Thyroid gland (tissue), 4 donors: ENCODE measurements around the gene RSRC1. TPM values are rescaled to one million over a fixed set of nuclear protein-coding genes. Genes with fewer than 3 reads are reported as not detected.

ENCODE experiments used
- DNase-seq, 2 donors: peaks; one replicate each; pipeline ENCODE4 v3.0.0-alpha.2; 2019
- H3K27ac ChIP-seq, 3 donors: fragments of 200-600 bp; sonication (generic); 1 replicate in 2 of 3; 2 replicates in 1 of 3; pipeline ENCODE4 v1.5.1; 2016 to 2019; ENCODE audit warnings: mild to moderate bottlenecking in 1 of 3, moderate library complexity in 1 of 3
- H3K27me3 ChIP-seq: fragments of 200-600 bp; sonication (generic); one replicate; pipeline ENCODE4 v1.5.1; 2019
- H3K36me3 ChIP-seq, 2 donors: fragments of 200-600 bp; sonication (generic); one replicate each; pipeline ENCODE4 v1.5.1; 2016 to 2019
- H3K4me1 ChIP-seq, 2 donors: fragments of 200-600 bp; sonication (generic); one replicate each; pipeline ENCODE4 v1.5.1; 2017 to 2019
- H3K4me3 ChIP-seq, 3 donors: fragments of 200-600 bp; sonication (generic); replicated peaks in 1 of 3; 1 replicate in 2 of 3; 2 replicates in 1 of 3; pipeline ENCODE4 v1.5.1; 2016; ENCODE audit warnings: mild to moderate bottlenecking in 1 of 3
- H3K9me3 ChIP-seq: fragments of 200-600 bp; sonication (generic); one replicate; pipeline ENCODE4 v1.5.1; 2017
- CTCF ChIP-seq, 6 experiments: fragments of 200-600 bp in 3 of 6; fragments of 450-650 bp in 3 of 6; sonication (generic) in 3 of 6; IDR thresholded peaks; one replicate each; pipeline ENCODE4 v1.5.1; 2016 to 2019; ENCODE audit warnings: antibody characterized with exemption in 6 of 6, mild to moderate bottlenecking in 2 of 6, inconsistent platforms in 1 of 6, moderate library complexity in 1 of 6
- POLR2A ChIP-seq, 2 donors: fragments of 450-650 bp; IDR thresholded peaks; one replicate each; pipeline ENCODE4 v1.6.1; 2017; ENCODE audit warnings: antibody characterized with exemption in 2 of 2, mild to moderate bottlenecking in 2 of 2, moderate library complexity in 1 of 2
- WGBS, 2 donors: methylation state at CpG; one replicate each; pipeline ENCODE4 v1.1.5; 2017; 5-methylcytosine and 5-hydroxymethylcytosine counted together
- intact Hi-C: fragments of 100-400 bp; cut with DNase I; formaldehyde crosslinking; loops from one replicate; pipeline ENCODE4 v1.15.1; 2023
- total RNA-seq, 4 donors: library from RNA; depleted of rRNA; stranded (reverse); fragments of >200 nt; gene quantifications; one replicate each; pipeline ENCODE4 v1.2.3, GENCODE V29; 2016

Gene RSRC1
- total RNA-seq, 4 donors from 2014 or later = 51.7 to 65.4 (median 59.9) TPM

DNA sequence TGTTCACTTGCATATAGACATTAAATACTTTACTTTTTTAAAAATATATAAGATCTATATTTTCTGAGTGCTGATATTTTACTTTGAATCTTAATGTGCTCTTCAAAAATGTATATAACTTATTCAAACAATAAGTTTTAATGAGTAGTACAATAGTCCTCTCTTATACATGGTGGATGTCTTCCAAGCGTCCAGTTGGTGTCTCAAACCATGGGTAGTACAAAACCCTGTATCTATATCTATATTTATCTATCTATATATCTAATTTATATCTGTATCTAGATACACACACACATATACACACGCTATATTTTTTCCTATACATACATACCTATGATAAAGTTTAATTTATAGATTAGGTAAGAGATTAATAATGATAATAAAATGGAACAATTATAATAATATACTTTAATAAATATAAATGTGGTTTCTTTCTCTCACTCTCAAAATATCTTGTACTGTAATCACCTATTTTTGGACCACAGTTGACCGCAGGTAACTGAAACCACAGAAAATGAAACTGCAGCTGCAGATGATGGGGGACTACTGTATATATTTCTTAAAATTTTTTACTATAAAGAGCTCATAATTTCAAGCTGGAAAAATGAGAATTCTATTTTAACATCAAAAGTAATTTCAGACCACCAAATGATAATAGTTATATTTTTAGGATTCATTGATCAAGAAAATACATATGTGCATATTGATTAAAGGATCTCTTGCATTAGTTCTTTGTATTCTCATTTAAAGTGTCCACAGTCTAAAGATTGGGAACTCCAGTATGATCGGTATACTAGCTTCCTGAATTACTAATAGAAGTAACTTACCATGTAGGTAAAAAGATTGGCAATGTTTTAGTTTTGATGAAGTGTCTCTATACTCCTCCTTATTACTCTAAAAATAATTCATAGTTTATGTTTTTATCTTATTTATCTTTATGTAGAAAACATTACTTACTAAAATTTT lies 246.0 kb downstream of the RSRC1 start:
- Histone ChIP-seq H3K4me1 (no peaks in the 10 kb centered on the region), H3K36me3 (no peaks in the 10 kb centered on the region), H3K4me3 (no peak overlapping the region), H3K27me3 (no peaks in the 10 kb centered on the region), H3K27ac (no peak overlapping the region), H3K9me3 (no peaks in the 10 kb centered on the region)
- DNase-seq = no peak
- intact Hi-C loops = no loop called here
- WGBS, 2 donors = 96% methylated on average over 4 of the region's 4 CpGs
- no peak for TF ChIP-seq POLR2A (IDR thresholded peaks at IDR 0.05)
- TF ChIP-seq CTCF (IDR thresholded peaks at IDR 0.05) = no peak

GRCh38 chr3:158359339-158359738 lies 249.4 kb downstream of the RSRC1 start:
- Histone ChIP-seq H3K27ac (no peak overlapping the region), H3K36me3 (no peaks in the 10 kb centered on the region), H3K4me3 (no peak overlapping the region), H3K4me1 (no peaks in the 10 kb centered on the region), H3K9me3 (no peaks in the 10 kb centered on the region), H3K27me3 (no peaks in the 10 kb centered on the region)
- DNase-seq = no peak
- WGBS, 2 donors = 89 to 94% methylated on average over 6 of the region's 6 CpGs
- TF ChIP-seq POLR2A (IDR thresholded peaks at IDR 0.05) (no peak), CTCF (IDR thresholded peaks at IDR 0.05) (no peak)
- intact Hi-C loops = no loop called here

- Histone ChIP-seq H3K4me1 (no peaks in the 10 kb centered on the region), H3K27ac (no peak overlapping the region), H3K9me3 (no peaks in the 10 kb centered on the region), H3K36me3 (no peaks in the 10 kb centered on the region), H3K4me3 (no peak overlapping the region), H3K27me3 (no peaks in the 10 kb centered on the region)
- TF ChIP-seq CTCF (IDR thresholded peaks at IDR 0.05) (no peak), POLR2A (IDR thresholded peaks at IDR 0.05) (no peak)
- intact Hi-C loops = no loop called here
- DNase-seq = no peak
- WGBS, 2 donors = 95 to 100% methylated on average over 1 to 4 of the region's 11 CpGs
Observed at GRCh38 chr3:158360756-158361448, 251.0 kb downstream of the RSRC1 start.

GRCh38 chr3:158368271-158368670 lies 258.4 kb downstream of the RSRC1 start:
- 77 to 84% methylated on average over 2 of the region's 2 CpGs for WGBS, 2 donors
- Histone ChIP-seq H3K4me1 (no peaks in the 10 kb centered on the region), H3K4me3 (no peak overlapping the region), H3K36me3 (no peaks in the 10 kb centered on the region), H3K27me3 (no peaks in the 10 kb centered on the region), H3K9me3 (no peaks in the 10 kb centered on the region), H3K27ac (no peak overlapping the region)
- TF ChIP-seq CTCF (IDR thresholded peaks at IDR 0.05) (no peak), POLR2A (IDR thresholded peaks at IDR 0.05) (no peak)
- intact Hi-C loops = no loop called here
- DNase-seq = no peak

DNA sequence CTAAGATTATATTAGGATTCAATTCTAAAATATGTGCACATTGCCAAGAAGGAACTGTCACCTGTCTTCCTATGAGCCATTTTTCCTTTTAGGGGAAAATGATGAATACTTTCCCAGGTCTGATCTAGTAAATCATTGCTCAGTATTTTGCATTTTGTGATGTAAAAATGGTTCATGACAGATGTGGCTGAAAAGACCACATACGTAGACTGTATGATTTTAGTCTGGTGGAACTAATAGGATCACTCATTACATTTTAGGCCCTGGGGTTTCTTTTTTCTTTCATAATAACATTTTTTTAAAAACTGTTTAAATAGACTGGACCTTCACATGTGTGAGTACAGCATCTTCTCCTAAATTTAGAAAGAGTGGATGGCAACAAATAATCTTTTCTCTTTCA lies 259.4 kb downstream of the RSRC1 start:
- Histone ChIP-seq H3K9me3 (no peaks in the 10 kb centered on the region), H3K4me1 (no peaks in the 10 kb centered on the region), H3K4me3 (no peak overlapping the region), H3K27ac (no peak overlapping the region), H3K36me3 (no peaks in the 10 kb centered on the region), H3K27me3 (no peaks in the 10 kb centered on the region)
- intact Hi-C loops = no loop called here
- no peak for DNase-seq
- 96 to 97% methylated on average over 1 of the region's 1 CpG for WGBS, 2 donors
- TF ChIP-seq POLR2A (IDR thresholded peaks at IDR 0.05) (no peak), CTCF (IDR thresholded peaks at IDR 0.05) (no peak)
